NT2/D1 (cell line): ENCODE data around the gene SMIM38.

Source experiments
- DNase-seq: peaks from one replicate; pipeline ENCODE4 v3.0.0-alpha.2; 2011; ENCODE audit warnings: low read depth, low spot score
- H3K27me3 ChIP-seq: 2 replicates; pipeline ENCODE4 v1.6.0; 2011; ENCODE audit warnings: mild to moderate bottlenecking; ENCODE audit not compliant: insufficient read length, insufficient read depth
- H3K36me3 ChIP-seq: 2 replicates; pipeline ENCODE4 v1.6.1; 2011; ENCODE audit warnings: mild to moderate bottlenecking, low read length, mixed read lengths; ENCODE audit not compliant: insufficient read depth, insufficient read length
- H3K4me1 ChIP-seq: 2 replicates; pipeline ENCODE4 v1.5.1; 2011; ENCODE audit not compliant: insufficient read depth, insufficient read length
- H3K4me3 ChIP-seq: 2 replicates; pipeline ENCODE4 v1.5.1; 2011; ENCODE audit warnings: low read depth; ENCODE audit not compliant: insufficient read length
- H3K9ac ChIP-seq: 2 replicates; pipeline ENCODE4 v1.6.0; 2011; ENCODE audit warnings: low read depth; ENCODE audit not compliant: insufficient read length
- H3K9me3 ChIP-seq: 2 replicates; pipeline ENCODE4 v1.5.1; 2011; ENCODE audit warnings: mild to moderate bottlenecking, low read length; ENCODE audit not compliant: insufficient read depth
- SUZ12 ChIP-seq: IDR thresholded peaks from 2 replicates; pipeline ENCODE4 v1.6.1; 2011; ENCODE audit not compliant: insufficient read length, insufficient read depth; ENCODE audit errors: extremely low read depth
- YY1 ChIP-seq: IDR thresholded peaks from 2 replicates; pipeline ENCODE4 v1.6.1; 2011; ENCODE audit not compliant: insufficient read length, insufficient read depth
- ZNF274 ChIP-seq: IDR thresholded peaks from 2 replicates; pipeline ENCODE4 v1.6.1; 2011; ENCODE audit warnings: mild to moderate bottlenecking, low read depth, low read length

The SMIM38 gene

DNA sequence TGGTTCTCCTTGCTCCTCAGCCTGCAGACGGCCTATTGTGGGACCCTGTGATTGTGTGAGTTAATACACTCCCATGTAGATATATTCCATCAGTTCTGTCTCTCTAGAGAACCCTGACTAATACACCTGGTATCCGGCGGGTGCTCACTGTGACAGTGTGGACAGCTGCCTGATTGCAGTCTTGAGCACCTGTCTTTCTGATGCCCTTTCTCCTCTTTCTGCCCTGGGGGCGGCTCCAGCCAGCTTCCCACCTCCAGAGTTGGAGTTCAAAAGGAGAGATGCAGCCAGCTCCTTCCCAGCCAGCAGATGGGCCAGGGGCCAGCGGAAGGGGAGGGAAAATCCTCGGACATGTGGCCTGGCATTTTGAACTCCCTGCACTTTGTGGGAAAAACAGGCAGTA, 15.0 kb downstream of the SMIM38 start:
- Histone ChIP-seq H3K9ac (no peak overlapping the region), H3K36me3 (no peaks in the 10 kb centered on the region), H3K27me3 (no peaks in the 10 kb centered on the region), H3K9me3 (peaks cover 8% of the 10 kb centered on the region; the same call in 1 of the 2 replicates), H3K4me3 (no peak overlapping the region), H3K4me1 (peaks cover 8% of the 10 kb centered on the region)
- TF ChIP-seq YY1 (no peak), SUZ12 (no peak), ZNF274 (no peak)
- DNase-seq = no peak

DNA sequence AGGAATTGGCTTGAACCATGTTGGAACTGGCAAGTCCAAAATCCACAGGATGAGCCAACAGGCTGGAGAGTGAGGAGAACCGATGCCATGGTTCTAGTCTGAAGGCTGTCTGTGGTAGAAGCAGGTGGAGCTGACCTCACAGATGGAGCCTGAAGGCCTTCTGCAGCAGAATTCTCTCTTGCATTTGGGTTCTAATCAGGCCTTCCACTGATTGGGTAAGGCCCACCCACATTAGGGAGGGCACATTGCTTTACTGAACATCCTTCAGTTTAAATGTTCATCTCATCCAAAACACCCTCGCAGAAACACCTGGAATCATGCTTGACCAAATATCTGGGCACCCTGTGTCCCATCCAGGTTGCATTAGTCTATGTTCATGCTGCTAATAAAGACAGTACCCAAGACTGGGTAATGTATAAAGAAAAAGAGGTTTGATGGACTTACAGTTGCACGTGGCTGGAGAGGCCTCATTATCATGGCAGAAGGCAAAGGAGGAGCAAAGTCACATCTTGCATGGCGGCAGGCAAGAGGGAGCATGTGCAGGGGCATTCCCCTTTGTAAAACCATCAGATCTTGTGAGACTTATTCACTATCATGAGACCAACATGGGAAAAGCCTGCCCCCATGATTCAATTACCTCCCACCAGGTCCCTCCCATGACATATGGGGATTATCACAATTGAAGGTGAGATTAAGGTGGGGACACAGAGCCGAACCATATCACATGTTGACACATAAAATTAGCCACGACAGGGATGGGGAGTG, 15.9 kb downstream of the SMIM38 start:
- no peak overlapping the region for H3K4me3 ChIP-seq
- H3K36me3 ChIP-seq = no peaks in the 10 kb centered on the region
- H3K27me3 ChIP-seq = no peaks in the 10 kb centered on the region

DNA sequence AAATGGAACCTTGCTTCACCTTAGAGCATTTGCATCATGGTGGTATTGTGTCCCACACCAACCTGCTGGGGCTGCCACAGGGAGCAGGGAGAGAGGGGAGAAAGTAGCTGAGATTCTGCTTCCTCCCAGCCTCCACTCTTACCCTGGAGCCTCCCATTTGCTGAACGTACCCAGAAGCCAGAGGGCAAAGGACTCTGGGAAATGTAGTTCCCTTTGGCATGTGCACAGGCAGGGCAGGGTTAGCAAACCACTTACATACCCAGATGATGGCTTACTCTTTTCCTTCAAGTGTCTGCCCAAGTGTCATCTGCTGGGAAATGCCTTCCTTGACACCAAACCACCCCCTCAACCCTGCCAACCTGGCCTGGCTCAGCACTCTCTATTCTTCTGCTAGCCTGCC, 16.9 kb downstream of the SMIM38 start:
- no peak for TF ChIP-seq ZNF274
- TF ChIP-seq SUZ12 = no peak
- TF ChIP-seq YY1 = no peak
- no peak overlapping the region for H3K4me3 ChIP-seq
- no peaks in the 10 kb centered on the region for H3K36me3 ChIP-seq
- DNase-seq = no peak
- no peaks in the 10 kb centered on the region for H3K4me1 ChIP-seq
- no peak overlapping the region for H3K9ac ChIP-seq
- H3K27me3 ChIP-seq = no peaks in the 10 kb centered on the region
- H3K9me3 ChIP-seq = peaks cover 8% of the 10 kb centered on the region; the same call in 1 of the 2 replicates

More for the DNA sequence above, 15.9 kb downstream of the SMIM38 start:
- TF ChIP-seq YY1 (no peak), ZNF274 (no peak), SUZ12 (no peak)
- Histone ChIP-seq H3K9me3 (peaks cover 8% of the 10 kb centered on the region; the same call in 1 of the 2 replicates), H3K9ac (no peak overlapping the region), H3K4me1 (peaks cover 4% of the 10 kb centered on the region)
- no peak for DNase-seq

DNA sequence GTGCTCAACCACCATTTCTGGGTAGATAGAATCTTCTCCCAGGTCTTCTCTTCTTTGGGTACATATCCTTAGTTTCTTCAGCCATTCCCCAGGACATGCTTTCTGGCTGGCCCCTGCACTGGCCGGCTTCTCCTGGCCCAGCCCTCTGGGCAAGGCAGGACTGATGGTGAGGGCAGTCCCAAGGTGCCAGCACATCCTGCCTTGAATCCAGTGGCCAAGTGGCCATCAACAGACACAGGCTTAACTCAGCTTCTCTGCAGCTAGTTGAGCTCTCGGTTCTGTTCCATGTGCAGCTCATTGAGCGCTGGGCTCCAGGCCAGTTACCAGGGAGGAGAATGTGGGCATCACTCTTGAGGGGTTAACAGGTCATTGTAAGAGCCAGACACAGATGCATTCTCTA, 17.6 kb downstream of the SMIM38 start:
- peaks cover 8% of the 10 kb centered on the region; the same call in 1 of the 2 replicates for H3K9me3 ChIP-seq
- H3K9ac ChIP-seq = no peak overlapping the region
- no peak for DNase-seq
- no peak for TF ChIP-seq YY1
- no peak for TF ChIP-seq SUZ12
- TF ChIP-seq ZNF274 = no peak
- no peak overlapping the region for H3K4me3 ChIP-seq
- H3K4me1 ChIP-seq = no peaks in the 10 kb centered on the region
- H3K27me3 ChIP-seq = no peaks in the 10 kb centered on the region
- H3K36me3 ChIP-seq = no peaks in the 10 kb centered on the region

DNA sequence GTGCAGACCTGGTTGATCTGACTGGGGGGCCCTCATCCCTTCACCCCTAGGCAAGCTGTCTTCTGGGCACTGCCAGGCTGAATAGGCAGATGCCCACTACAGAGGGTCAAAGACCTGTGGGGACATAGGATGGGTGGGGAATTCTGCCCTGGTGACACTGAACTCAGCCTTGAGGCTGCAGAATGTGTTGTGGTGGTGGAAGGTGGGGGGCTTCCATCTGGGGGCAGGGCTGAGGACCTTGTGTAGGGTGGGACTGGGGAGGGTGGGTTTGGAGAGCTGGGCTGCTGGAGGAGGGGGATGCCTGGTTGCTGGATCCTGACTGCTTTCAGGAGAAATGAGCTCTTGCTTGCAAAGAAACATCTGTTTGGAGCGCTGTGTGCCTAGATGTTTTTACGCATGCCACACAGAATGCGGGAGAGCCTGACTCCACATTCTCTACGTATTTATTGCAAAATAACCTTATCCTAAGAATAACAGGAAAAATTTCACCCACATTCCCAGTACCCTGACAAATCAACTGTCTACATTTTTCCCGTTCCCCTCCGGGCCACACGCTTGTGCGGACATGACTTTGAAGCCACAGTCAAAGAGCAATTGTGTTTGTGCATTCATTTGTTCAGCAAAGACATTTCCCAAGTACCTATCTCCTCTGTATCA, 18.3 kb downstream of the SMIM38 start:
- H3K4me1 ChIP-seq = no peaks in the 10 kb centered on the region
- no peak for DNase-seq
- peaks cover 8% of the 10 kb centered on the region; the same call in 1 of the 2 replicates for H3K9me3 ChIP-seq
- no peak overlapping the region for H3K9ac ChIP-seq
- no peaks in the 10 kb centered on the region for H3K36me3 ChIP-seq
- no peak overlapping the region for H3K4me3 ChIP-seq
- no peaks in the 10 kb centered on the region for H3K27me3 ChIP-seq
- no peak for TF ChIP-seq ZNF274
- no peak for TF ChIP-seq SUZ12
- no peak for TF ChIP-seq YY1

DNA sequence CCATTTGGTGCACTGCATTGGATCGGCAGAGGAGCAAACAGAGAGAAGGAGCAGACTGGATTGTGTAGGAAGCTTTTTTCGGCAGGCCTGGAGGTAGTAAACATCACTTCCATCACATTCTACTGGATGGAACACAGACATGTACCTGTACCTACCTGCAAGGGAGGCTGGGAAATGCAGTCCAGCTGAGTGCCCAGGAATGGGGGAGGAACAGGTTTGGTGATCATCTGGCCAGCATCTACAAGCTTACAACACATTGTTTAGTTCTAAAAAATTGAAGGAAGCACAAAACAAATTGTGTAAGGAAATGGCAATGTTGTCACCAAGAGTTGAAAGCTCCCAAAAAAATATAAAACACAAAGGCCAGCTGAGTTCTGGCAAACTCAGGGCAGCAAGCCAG, 19.1 kb downstream of the SMIM38 start:
- DNase-seq = no peak
- H3K27me3 ChIP-seq = peaks cover 3% of the 10 kb centered on the region
- TF ChIP-seq YY1 = no peak
- TF ChIP-seq SUZ12 = no peak
- no peak for TF ChIP-seq ZNF274
- no peaks in the 10 kb centered on the region for H3K9me3 ChIP-seq
- H3K4me3 ChIP-seq = no peak overlapping the region
- H3K36me3 ChIP-seq = no peaks in the 10 kb centered on the region
- H3K9ac ChIP-seq = no peak overlapping the region
- H3K4me1 ChIP-seq = no peaks in the 10 kb centered on the region

DNA sequence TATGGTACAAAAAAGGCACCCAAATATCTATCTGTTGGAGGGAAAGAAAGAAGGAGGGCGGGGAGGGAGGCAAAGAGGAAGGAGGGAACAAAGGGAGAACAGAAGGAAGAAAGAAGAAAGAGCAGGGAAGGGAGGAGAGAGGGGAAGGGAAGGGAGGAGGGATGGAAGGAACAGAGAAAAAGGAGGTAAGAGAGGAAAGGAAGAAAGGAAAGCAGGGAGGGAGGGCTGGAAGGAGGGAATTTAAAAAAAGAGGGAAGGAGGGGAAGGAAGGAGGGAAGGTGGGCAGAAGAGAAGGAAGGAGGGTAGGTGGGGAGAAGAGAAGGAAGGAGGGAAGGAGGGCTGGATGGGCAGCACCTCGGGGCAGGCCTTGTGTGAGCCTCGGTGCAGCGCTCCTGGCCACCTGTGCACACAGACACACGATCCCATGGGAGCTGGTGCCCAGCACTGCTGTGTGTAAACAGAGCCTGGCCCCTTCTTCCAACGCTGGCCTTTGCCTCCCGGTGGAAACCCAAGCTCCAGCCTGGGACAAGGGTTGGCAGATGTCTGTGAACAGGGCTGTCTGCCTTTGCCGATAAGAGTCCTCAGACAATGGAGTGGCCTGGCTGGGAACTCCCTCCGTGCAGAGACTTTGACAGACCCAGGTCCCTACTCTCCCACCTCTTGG, 23.2 kb downstream of the SMIM38 start:
- H3K36me3 ChIP-seq = no peaks in the 10 kb centered on the region
- TF ChIP-seq ZNF274 (no peak), YY1 (no peak), SUZ12 (no peak)

More for the DNA sequence above, 23.2 kb downstream of the SMIM38 start:
- H3K9me3 ChIP-seq = no peaks in the 10 kb centered on the region
- H3K9ac ChIP-seq = no peak overlapping the region
- no peak overlapping the region for H3K4me3 ChIP-seq
- DNase-seq = no peak
- peaks cover 5% of the 10 kb centered on the region for H3K27me3 ChIP-seq
- H3K4me1 ChIP-seq = no peaks in the 10 kb centered on the region
